Lower lobe of right lung (tissue), 2 donors: ENCODE measurements around the gene UNC5C. TPM values are rescaled to one million over a fixed set of nuclear protein-coding genes. Genes with fewer than 3 reads are reported as not detected.
A peak's percentile ranks its signal among the peaks of the same experiment; 100 is the strongest.

Experiments used
- ATAC-seq, 2 donors: fragments of 200-7000 bp; cut with Tn5 transposase; one replicate each; pipeline ENCODE4 v1.9.1; 2020 to 2022; ENCODE audit warnings: mild to moderate bottlenecking in 2 of 2, moderate library complexity in 2 of 2
- DNase-seq: peaks from one replicate; pipeline ENCODE4 v3.0.0-alpha.2; 2020
- H3K27ac ChIP-seq: fragments of 200-600 bp; one replicate; pipeline ENCODE4 v1.8.0; 2022
- H3K27me3 ChIP-seq: fragments of 200-600 bp; one replicate; pipeline ENCODE4 v1.8.0; 2022; ENCODE audit warnings: low read depth
- H3K36me3 ChIP-seq: fragments of 200-600 bp; one replicate; pipeline ENCODE4 v1.8.0; 2022; ENCODE audit warnings: mild to moderate bottlenecking
- H3K4me1 ChIP-seq: fragments of 200-600 bp; one replicate; pipeline ENCODE4 v1.8.0; 2022
- H3K4me3 ChIP-seq: fragments of 200-600 bp; one replicate; pipeline ENCODE4 v1.8.0; 2022; ENCODE audit warnings: mild to moderate bottlenecking
- H3K9me3 ChIP-seq: fragments of 200-600 bp; one replicate; pipeline ENCODE4 v1.8.0; 2022
- intact Hi-C: fragments of 100-400 bp; cut with DNase I; formaldehyde crosslinking; loops from one replicate; pipeline ENCODE4 v1.11.0; 2022
- total RNA-seq: library from RNA; stranded (reverse); fragmentation: NEBNext Ultra II Directional; extraction: Animal tissue kit (Norgen Biotek cat#: 25700); gene quantifications from one replicate; pipeline ENCODE4 v1.2.1, GENCODE V29; 2021
- TF ChIP-seq, protein P1 (sequence below): fragments of 200-600 bp; IDR thresholded peaks from one replicate; pipeline ENCODE4 v1.8.0; 2022; ENCODE audit warnings: antibody characterized with exemption, mild to moderate bottlenecking
- donor health status: DM: no; HTN: yes; CAD: no; lungs with severe emphysema.

UNC5C gene
- total RNA-seq, 1 donor from 2014 or later: 5.1 TPM

DNA sequence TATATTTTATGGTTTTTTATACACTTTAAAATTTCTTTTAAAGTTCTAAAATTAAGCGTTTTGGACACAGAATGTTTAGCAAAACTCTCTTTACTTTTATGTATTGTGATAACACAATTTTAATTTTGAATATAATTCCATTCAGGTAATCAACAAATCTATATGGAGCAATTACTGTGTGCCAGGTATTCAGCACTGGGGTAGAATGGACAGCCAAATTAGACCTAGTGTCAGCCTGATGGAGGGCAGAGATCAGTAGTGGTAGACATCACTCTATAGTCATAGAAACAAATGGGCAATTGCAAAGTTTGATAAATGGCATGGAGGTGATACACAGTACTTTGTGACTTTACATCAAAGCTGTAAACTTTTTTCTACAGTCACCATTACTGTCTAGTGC, 41.8 kb upstream of the UNC5C start:
- H3K27me3 ChIP-seq: no peaks in the 10 kb centered on the region
- TF ChIP-seq, protein P1, sequence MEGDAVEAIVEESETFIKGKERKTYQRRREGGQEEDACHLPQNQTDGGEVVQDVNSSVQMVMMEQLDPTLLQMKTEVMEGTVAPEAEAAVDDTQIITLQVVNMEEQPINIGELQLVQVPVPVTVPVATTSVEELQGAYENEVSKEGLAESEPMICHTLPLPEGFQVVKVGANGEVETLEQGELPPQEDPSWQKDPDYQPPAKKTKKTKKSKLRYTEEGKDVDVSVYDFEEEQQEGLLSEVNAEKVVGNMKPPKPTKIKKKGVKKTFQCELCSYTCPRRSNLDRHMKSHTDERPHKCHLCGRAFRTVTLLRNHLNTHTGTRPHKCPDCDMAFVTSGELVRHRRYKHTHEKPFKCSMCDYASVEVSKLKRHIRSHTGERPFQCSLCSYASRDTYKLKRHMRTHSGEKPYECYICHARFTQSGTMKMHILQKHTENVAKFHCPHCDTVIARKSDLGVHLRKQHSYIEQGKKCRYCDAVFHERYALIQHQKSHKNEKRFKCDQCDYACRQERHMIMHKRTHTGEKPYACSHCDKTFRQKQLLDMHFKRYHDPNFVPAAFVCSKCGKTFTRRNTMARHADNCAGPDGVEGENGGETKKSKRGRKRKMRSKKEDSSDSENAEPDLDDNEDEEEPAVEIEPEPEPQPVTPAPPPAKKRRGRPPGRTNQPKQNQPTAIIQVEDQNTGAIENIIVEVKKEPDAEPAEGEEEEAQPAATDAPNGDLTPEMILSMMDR: no peak
- ATAC-seq (no peak), DNase-seq (no peak)
- no peaks in the 10 kb centered on the region for H3K4me1 ChIP-seq
- H3K27ac ChIP-seq: no peak overlapping the region
- H3K9me3 ChIP-seq: no peaks in the 10 kb centered on the region
- H3K36me3 ChIP-seq: no peaks in the 10 kb centered on the region
- intact Hi-C loops: no loop called here
- no peak overlapping the region for H3K4me3 ChIP-seq

DNA sequence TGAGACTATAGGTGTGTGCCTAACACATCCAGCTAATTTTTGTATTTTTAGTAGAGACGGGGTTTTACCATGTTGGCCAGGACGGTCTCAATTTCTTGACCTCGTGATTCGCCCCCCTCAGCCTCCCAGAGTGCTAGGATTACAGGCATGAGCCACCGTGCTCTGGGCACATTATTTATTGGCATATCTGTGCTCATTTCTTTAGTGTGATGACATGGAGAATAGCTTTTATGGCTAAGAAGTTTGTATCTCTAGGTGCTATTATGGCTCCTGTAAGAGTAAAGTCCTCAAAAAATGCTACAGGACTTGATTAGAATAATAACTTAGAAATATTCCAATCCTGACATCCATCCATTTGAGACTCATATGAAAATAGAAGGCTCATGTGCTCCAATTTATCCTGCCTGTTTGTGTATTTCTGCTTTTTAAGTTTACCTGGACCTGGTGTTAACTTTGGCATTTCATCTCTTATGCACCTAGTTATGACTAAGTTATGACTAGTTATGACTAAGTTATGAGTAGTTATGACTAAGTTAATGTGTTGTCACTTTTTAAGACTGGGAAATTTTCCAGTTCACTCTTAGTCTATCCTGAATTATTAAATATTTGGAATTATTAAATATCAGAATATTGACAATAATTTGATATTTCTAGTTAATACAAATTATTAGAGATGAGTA, 36.4 kb upstream of the UNC5C start:
- Histone ChIP-seq H3K27me3 (no peaks in the 10 kb centered on the region), H3K36me3 (no peaks in the 10 kb centered on the region), H3K4me3 (no peak overlapping the region), H3K4me1 (no peaks in the 10 kb centered on the region), H3K27ac (no peak overlapping the region), H3K9me3 (no peaks in the 10 kb centered on the region)
- TF ChIP-seq, protein P1: no peak
- DNase-seq (no peak), ATAC-seq (no peak)
- intact Hi-C loops: no loop called here

DNA sequence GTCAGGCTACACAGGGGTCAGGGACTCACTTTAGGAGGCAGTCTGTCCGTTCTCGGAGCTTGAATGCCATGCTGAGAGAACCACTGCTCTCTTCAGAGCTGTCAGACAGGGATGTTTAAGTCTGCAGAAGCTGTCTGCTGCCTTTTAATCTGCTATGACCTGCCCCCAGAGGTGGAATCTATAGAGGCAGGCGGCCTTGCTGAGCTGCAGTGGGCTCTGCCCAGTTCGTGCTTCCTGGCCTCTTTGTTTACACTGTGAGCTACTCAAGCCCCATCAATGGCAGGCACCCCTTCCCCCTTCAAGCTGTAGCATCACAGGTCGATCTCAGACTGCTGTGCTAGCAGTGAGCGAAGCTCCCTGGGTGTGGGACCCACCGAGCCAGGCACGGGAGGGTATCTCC, 31.5 kb upstream of the UNC5C start:
- ATAC-seq: no peak
- Histone ChIP-seq H3K4me1 (no peaks in the 10 kb centered on the region), H3K9me3 (peaks cover 4% of the 10 kb centered on the region), H3K36me3 (no peaks in the 10 kb centered on the region), H3K27me3 (no peaks in the 10 kb centered on the region), H3K4me3 (no peak overlapping the region), H3K27ac (no peak overlapping the region)
- TF ChIP-seq, protein P1: no peak
- no peak for DNase-seq
- intact Hi-C loops: no loop called here

DNA sequence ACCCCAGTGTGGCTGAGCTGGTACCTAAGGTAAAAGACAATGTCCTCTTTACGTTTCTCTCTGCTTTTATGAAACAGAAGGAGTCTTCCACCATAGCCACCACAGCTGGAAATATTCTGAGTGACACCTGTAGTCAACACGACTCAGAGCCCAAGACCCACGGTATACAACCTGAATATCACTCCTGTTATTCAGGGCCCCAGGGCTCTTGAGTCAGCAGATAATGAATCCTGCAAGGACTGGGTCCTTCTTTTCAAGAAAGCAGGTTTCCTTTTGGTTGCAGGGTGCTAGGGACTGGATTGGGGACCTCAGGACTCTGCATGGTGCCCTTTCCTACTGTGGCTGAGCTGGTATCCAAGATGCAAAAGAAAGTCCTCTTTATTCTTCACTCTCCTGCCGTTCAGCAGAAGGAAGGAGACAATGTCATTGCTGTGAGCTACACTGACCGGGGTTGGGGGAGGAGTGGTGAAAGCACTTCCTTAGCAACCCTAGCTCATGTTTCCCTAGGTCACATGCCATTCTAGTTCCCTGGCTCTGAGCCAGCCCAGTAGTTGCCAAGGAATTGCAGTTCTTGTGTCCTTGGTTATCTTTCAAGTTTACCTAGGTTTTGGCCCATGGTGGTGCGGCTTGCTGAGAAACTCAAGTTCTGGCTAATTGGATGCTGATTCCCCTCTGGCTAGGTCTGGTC, 23.7 kb upstream of the UNC5C start:
- DNase-seq (peak; percentile 70), ATAC-seq (peak; percentile 42 to 79)
- intact Hi-C loops: no loop called here

DNA sequence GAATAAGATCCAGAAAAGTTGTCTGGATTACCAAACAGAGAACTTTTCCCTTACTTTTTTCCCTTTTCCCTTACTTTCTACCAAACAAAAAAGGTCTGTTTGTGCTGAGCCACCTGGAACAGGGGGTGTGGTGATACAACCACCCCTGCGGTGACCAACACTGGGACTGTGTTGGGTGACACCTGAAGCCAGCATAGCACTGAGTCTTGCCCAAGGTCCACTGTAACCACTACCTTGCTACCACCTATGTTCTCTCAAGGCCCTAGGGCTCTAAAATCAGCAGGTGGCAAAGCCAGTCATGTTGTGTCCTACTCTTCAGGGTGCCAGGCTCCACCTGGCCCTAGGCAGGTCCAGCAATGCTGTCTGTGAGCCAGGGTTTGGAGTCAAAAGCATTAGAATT, 22.8 kb upstream of the UNC5C start:
- no peak overlapping the region for H3K27ac ChIP-seq
- intact Hi-C loops: no loop called here
- TF ChIP-seq, protein P1: no peak
- H3K36me3 ChIP-seq: no peaks in the 10 kb centered on the region
- ATAC-seq (no peak), DNase-seq (no peak)
- no peak overlapping the region for H3K4me3 ChIP-seq
- H3K4me1 ChIP-seq: no peaks in the 10 kb centered on the region
- no peaks in the 10 kb centered on the region for H3K9me3 ChIP-seq
- H3K27me3 ChIP-seq: no peaks in the 10 kb centered on the region

More for the DNA sequence above, 23.7 kb upstream of the UNC5C start:
- H3K4me3 ChIP-seq: no peak overlapping the region
- H3K27me3 ChIP-seq: no peaks in the 10 kb centered on the region
- TF ChIP-seq, protein P1: no peak
- no peaks in the 10 kb centered on the region for H3K36me3 ChIP-seq
- no peaks in the 10 kb centered on the region for H3K9me3 ChIP-seq
- no peaks in the 10 kb centered on the region for H3K4me1 ChIP-seq
- H3K27ac ChIP-seq: no peak overlapping the region
